Endothelial cell of umbilical vein (primary cell): ENCODE results near the gene DPPA4.

Source experiments
- EZH2 ChIP-seq: IDR thresholded peaks from 2 replicates; pipeline ENCODE4 v1.6.1; 2012; ENCODE audit warnings: borderline replicate concordance, low read depth, mild to moderate bottlenecking, moderate library complexity, low read length, inconsistent platforms; ENCODE audit not compliant: severe bottlenecking
- POLR2AphosphoS5 ChIP-seq: IDR thresholded peaks from 2 replicates; pipeline ENCODE4 v1.6.1; 2012; ENCODE audit warnings: low read depth, mild to moderate bottlenecking, control low read depth, low read length, moderate library complexity; ENCODE audit not compliant: insufficient read depth

DNA sequence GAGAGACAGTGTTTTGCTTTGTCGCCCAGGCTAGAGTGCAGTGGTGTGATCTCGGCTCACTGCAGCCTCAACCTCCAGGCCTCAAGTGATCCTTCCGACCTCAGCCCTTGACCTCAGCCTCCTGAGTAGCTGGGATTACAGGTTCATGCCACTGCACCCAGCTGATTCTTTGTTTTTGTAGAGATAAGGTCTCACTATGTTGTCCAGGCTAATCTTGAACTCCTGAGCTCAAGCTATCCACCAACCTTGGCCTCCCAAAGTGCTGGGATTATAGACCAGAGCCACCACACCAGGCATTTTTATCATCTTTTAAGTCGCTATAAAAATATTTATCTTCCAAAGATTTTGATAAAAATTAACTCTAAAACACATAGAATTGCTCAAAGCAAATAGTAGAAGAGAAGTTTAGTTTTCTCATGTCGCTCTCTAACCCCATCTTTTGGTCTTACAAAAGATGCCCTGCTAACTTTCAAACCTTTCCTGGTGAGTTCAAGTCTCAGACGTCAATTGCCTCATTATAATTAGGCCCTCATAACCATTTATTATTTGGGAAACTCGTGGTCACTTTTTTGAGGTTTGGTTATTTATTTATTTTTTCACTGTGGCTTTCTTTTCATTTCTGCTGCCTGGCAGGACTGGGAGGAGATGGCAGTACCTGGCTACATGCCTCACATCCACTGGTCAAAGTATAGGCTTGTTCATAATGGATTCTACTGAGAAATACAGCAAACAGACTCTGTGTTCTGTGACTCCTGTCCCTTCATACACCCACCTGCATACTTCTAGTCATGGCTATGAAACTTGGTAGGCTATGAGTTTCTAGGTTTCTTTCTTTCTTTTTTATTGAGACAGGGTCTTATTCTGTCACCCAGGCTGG, 48.3 kb upstream of the DPPA4 start:
- TF ChIP-seq EZH2 (no peak), POLR2AphosphoS5 (no peak)
